WTC11 (cell line): Measurements from ENCODE around the gene ATN1. TPM values are rescaled to one million over a fixed set of nuclear protein-coding genes. Genes with fewer than 3 reads are reported as not detected.

Experiments
- ATAC-seq: fragments of 200-7000 bp; cut with Tn5 transposase; 2 replicates; pipeline ENCODE4 v1.10.0; 2021; ENCODE audit warnings: mild to moderate bottlenecking, moderate library complexity
- CTCF ChIA-PET: fragments of 300-600 bp; sonication (Branson Sonifier 250); formaldehyde crosslinking; loops from one replicate; lab custom pipeline; 2021; ENCODE audit warnings: antibody characterized with exemption; lab: Charles Lee
- POLR2A ChIA-PET: fragments of 350-600 bp; sonication (Branson Sonifier 250); formaldehyde crosslinking; loops from one replicate; lab custom pipeline; 2021; ENCODE audit warnings: antibody characterized with exemption; lab: Charles Lee
- DNase-seq: peaks from one replicate; pipeline ENCODE4 v3.0.0; 2021; ENCODE audit warnings: low spot score
- H3K27ac Mint-ChIP-seq: 2 replicates; pipeline ENCODE4 v1.8.0; 2021; ENCODE audit warnings: mixed read lengths
- H3K27me3 Mint-ChIP-seq: 2 replicates; pipeline ENCODE4 v1.8.0; 2021; ENCODE audit warnings: low read depth, mild to moderate bottlenecking, moderate library complexity, mixed read lengths
- H3K36me3 Mint-ChIP-seq: 2 replicates; pipeline ENCODE4 v1.8.0; 2021; ENCODE audit warnings: mixed read lengths
- H3K4me1 Mint-ChIP-seq: 2 replicates; pipeline ENCODE4 v1.8.0; 2022; ENCODE audit warnings: mixed read lengths
- H3K4me3 Mint-ChIP-seq: 2 replicates; pipeline ENCODE4 v1.8.0; 2021; ENCODE audit warnings: mild to moderate bottlenecking, moderate library complexity, mixed read lengths
- H3K9me3 Mint-ChIP-seq: 2 replicates; pipeline ENCODE4 v1.8.0; 2021; ENCODE audit warnings: mixed read lengths
- AFF4 ChIP-seq: sonication (generic); formaldehyde crosslinking; IDR thresholded peaks from 2 replicates; pipeline ENCODE4 v1.8.1; 2023; ENCODE audit warnings: mild to moderate bottlenecking, missing genetic modification reagents, borderline replicate concordance
- CREM ChIP-seq: sonication (generic); formaldehyde crosslinking; IDR thresholded peaks from 2 replicates; pipeline ENCODE4 v1.8.1; 2022; ENCODE audit warnings: mild to moderate bottlenecking, missing genetic modification reagents, moderate library complexity
- E2F5 ChIP-seq: sonication (generic); formaldehyde crosslinking; IDR thresholded peaks from 2 replicates; pipeline ENCODE4 v1.8.1; 2022; ENCODE audit warnings: mild to moderate bottlenecking, moderate library complexity, missing genetic modification reagents
- ESRRA ChIP-seq: sonication (generic); formaldehyde crosslinking; IDR thresholded peaks from 2 replicates; pipeline ENCODE4 v1.8.1; 2022; ENCODE audit warnings: mild to moderate bottlenecking, missing genetic modification reagents, borderline replicate concordance
- SMAD4 ChIP-seq: sonication (generic); formaldehyde crosslinking; IDR thresholded peaks from 2 replicates; pipeline ENCODE4 v1.8.0; 2022; ENCODE audit warnings: mild to moderate bottlenecking, missing genetic modification reagents
- TP53 ChIP-seq: sonication (generic); formaldehyde crosslinking; IDR thresholded peaks from 2 replicates; pipeline ENCODE4 v1.8.1; 2023; ENCODE audit warnings: mild to moderate bottlenecking, missing genetic modification reagents
- USF2 ChIP-seq: sonication (generic); formaldehyde crosslinking; IDR thresholded peaks from 2 replicates; pipeline ENCODE4 v1.8.1; 2023; ENCODE audit warnings: mild to moderate bottlenecking, missing genetic modification reagents, moderate library complexity
- ZBTB21 ChIP-seq: sonication (generic); formaldehyde crosslinking; IDR thresholded peaks from 2 replicates; pipeline ENCODE4 v1.8.1; 2023; ENCODE audit warnings: mild to moderate bottlenecking, missing genetic modification reagents, borderline replicate concordance
- ZNF232 ChIP-seq: sonication (generic); formaldehyde crosslinking; IDR thresholded peaks from 2 replicates; pipeline ENCODE4 v1.8.0; 2022; ENCODE audit warnings: mild to moderate bottlenecking, missing genetic modification reagents
- ZSCAN18 ChIP-seq: fragments of 250-450 bp; sonication (Bioruptor Pico); IDR thresholded peaks from 2 replicates; pipeline ENCODE4 v2.1.2; 2022; ENCODE audit warnings: mild to moderate bottlenecking, moderate library complexity
- total RNA-seq: library from RNA; stranded (reverse); gene quantifications from 3 replicates; pipeline ENCODE4 v1.2.3, GENCODE V29; 2021
- TF ChIP-seq, protein P1 (sequence below): sonication (generic); formaldehyde crosslinking; IDR thresholded peaks from 2 replicates; pipeline ENCODE4 v1.8.0; 2023; ENCODE audit warnings: mild to moderate bottlenecking, missing genetic modification reagents
- TF ChIP-seq, protein P2 (sequence below): sonication (generic); formaldehyde crosslinking; IDR thresholded peaks from 2 replicates; pipeline ENCODE4 v1.8.1; 2023; ENCODE audit warnings: mild to moderate bottlenecking, missing genetic modification reagents
- TF ChIP-seq, protein P3 (sequence below): sonication (generic); formaldehyde crosslinking; IDR thresholded peaks from 2 replicates; pipeline ENCODE4 v1.8.1; 2022; ENCODE audit warnings: missing genetic modification reagents, borderline replicate concordance

Gene ATN1
- total RNA-seq, 1 experiment from 2014 or later = 87.1 TPM

DNA sequence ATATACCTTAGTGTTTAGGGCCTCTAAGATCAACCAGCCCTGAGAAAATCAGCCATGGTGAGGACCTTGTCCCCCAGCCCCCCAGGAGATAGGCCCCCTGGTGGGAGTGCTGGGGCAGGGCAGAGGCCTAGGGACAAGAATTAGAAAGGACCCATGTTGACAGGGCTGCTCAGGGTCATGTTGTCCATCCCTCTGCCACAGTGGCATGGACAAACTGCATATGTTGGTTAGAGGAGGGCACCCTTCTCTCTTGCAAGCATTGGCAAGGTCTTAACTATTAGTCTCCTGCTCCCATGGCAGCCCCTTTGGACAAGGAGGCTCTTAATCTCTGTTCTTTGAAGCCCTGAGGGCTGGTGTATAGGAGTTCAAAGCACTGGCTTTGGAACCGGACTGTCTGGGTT, 22.6 kb downstream of the ATN1 start (continued):
- TF ChIP-seq USF2 (no peak), E2F5 (CRISPR knock-in tag) (no peak)
- TF ChIP-seq, protein P1, sequence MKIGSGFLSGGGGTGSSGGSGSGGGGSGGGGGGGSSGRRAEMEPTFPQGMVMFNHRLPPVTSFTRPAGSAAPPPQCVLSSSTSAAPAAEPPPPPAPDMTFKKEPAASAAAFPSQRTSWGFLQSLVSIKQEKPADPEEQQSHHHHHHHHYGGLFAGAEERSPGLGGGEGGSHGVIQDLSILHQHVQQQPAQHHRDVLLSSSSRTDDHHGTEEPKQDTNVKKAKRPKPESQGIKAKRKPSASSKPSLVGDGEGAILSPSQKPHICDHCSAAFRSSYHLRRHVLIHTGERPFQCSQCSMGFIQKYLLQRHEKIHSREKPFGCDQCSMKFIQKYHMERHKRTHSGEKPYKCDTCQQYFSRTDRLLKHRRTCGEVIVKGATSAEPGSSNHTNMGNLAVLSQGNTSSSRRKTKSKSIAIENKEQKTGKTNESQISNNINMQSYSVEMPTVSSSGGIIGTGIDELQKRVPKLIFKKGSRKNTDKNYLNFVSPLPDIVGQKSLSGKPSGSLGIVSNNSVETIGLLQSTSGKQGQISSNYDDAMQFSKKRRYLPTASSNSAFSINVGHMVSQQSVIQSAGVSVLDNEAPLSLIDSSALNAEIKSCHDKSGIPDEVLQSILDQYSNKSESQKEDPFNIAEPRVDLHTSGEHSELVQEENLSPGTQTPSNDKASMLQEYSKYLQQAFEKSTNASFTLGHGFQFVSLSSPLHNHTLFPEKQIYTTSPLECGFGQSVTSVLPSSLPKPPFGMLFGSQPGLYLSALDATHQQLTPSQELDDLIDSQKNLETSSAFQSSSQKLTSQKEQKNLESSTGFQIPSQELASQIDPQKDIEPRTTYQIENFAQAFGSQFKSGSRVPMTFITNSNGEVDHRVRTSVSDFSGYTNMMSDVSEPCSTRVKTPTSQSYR (CRISPR knock-in tag) = no peak

- no peak for TF ChIP-seq ZSCAN18
- TF ChIP-seq ESRRA (CRISPR knock-in tag) = no peak
- TF ChIP-seq SMAD4 (CRISPR knock-in tag) = no peak
- TF ChIP-seq, protein P2, sequence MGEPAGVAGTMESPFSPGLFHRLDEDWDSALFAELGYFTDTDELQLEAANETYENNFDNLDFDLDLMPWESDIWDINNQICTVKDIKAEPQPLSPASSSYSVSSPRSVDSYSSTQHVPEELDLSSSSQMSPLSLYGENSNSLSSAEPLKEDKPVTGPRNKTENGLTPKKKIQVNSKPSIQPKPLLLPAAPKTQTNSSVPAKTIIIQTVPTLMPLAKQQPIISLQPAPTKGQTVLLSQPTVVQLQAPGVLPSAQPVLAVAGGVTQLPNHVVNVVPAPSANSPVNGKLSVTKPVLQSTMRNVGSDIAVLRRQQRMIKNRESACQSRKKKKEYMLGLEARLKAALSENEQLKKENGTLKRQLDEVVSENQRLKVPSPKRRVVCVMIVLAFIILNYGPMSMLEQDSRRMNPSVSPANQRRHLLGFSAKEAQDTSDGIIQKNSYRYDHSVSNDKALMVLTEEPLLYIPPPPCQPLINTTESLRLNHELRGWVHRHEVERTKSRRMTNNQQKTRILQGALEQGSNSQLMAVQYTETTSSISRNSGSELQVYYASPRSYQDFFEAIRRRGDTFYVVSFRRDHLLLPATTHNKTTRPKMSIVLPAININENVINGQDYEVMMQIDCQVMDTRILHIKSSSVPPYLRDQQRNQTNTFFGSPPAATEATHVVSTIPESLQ (CRISPR knock-in tag) = no peak
- TF ChIP-seq TP53 (CRISPR knock-in tag) = no peak
- TF ChIP-seq ZBTB21 = no peak
- TF ChIP-seq CREM (CRISPR knock-in tag) = no peak
- TF ChIP-seq, protein P3, sequence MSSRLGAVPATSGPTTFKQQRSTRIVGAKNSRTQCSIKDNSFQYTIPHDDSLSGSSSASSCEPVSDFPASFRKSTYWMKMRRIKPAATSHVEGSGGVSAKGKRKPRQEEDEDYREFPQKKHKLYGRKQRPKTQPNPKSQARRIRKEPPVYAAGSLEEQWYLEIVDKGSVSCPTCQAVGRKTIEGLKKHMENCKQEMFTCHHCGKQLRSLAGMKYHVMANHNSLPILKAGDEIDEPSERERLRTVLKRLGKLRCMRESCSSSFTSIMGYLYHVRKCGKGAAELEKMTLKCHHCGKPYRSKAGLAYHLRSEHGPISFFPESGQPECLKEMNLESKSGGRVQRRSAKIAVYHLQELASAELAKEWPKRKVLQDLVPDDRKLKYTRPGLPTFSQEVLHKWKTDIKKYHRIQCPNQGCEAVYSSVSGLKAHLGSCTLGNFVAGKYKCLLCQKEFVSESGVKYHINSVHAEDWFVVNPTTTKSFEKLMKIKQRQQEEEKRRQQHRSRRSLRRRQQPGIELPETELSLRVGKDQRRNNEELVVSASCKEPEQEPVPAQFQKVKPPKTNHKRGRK = no peak
- TF ChIP-seq ZNF232 (CRISPR knock-in tag) = no peak
- TF ChIP-seq AFF4 (CRISPR knock-in tag) = no peak
- ChIA-PET POLR2A (no interaction called here), CTCF (interaction anchor here (0.6 to 2.7 kb wide), 6 partner anchors 10 to 120 kb away, joined by 3 to 10 read pairs (median 4); partner anchors contain the start of gene LPCAT3)
- Mint-ChIP-seq H3K27me3 (no peaks in the 10 kb centered on the region), H3K4me3 (no peak within 1 kb of the TSS), H3K4me1 (peaks cover 31% of the 10 kb centered on the region), H3K36me3 (no peaks in the 10 kb centered on the region), H3K27ac (no peak within 1 kb of the TSS), H3K9me3 (no peaks in the 10 kb centered on the region)
- DNase-seq (no peak), ATAC-seq (no peak)
Observed at GRCh38 chr12:6950811-6951540, 23.2 kb downstream of the ATN1 start, which contains the start of gene PTPN6. PTPN6 (plus strand) TSS chr12:6951356; CDS start chr12:6951513, 157 bp downstream.
